Measurements from ENCODE around the gene KLHL40.

Gene KLHL40, protein sequence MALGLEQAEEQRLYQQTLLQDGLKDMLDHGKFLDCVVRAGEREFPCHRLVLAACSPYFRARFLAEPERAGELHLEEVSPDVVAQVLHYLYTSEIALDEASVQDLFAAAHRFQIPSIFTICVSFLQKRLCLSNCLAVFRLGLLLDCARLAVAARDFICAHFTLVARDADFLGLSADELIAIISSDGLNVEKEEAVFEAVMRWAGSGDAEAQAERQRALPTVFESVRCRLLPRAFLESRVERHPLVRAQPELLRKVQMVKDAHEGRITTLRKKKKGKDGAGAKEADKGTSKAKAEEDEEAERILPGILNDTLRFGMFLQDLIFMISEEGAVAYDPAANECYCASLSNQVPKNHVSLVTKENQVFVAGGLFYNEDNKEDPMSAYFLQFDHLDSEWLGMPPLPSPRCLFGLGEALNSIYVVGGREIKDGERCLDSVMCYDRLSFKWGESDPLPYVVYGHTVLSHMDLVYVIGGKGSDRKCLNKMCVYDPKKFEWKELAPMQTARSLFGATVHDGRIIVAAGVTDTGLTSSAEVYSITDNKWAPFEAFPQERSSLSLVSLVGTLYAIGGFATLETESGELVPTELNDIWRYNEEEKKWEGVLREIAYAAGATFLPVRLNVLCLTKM

DNA sequence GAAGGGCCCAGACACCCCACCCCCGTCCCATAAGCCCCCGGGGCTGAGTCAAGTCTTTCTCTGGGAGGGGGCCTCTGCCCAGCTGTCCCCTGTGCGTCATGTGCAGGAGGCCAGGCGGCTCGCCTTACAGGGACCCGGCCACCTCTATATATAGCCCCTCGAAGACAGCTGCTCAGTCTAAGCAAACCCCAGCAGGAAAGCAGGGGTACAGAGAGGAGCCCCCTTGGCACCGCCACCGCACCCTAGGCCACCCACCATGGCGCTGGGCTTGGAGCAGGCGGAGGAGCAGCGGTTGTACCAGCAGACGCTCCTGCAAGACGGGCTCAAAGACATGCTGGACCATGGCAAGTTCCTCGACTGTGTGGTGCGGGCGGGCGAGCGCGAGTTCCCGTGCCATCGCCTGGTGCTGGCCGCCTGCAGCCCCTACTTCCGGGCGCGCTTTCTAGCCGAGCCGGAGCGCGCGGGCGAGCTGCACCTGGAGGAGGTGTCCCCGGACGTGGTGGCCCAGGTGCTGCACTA, at the start of gene KLHL40:
KLHL40 (plus strand) TSS at position 175 of the 519 bp plus-strand sequence; CDS start at position 257, 82 bp downstream.
- DNase-seq = no peak

DNA sequence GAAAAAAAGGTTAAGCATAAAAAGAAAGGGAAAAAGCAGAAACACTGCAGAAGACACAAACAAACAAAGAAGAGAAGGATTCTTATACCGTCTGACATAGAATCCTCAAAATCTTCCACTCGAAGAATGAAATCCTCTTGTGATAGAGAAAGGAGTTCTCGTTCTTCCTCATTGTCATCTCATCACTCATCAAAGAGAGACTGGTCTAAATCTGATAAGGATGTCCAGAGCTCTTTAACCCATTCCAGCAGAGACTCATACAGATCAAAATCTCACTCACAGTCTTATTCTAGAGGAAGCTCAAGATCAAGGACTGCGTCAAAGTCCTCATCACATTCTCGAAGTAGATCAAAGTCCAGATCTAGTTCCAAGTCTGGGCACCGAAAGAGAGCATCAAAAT, 48.3 kb upstream of the KLHL40 start:
- no peak for DNase-seq

DNA sequence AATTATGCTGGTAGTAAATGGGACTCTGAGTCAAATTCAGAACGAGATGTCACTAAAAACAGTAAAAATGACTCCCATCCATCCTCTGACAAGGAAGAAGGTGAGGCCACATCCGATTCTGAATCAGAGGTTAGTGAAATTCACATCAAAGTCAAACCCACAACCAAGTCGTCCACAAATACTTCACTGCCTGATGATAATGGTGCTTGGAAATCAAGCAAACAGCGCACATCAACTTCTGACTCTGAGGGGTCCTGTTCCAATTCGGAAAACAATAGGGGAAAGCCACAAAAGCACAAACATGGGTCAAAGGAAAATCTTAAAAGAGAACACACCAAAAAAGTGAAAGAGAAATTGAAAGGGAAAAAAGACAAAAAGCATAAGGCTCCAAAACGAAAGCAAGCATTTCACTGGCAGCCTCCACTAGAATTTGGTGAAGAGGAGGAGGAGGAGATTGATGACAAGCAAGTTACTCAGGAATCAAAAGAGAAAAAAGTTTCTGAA, 46.9 kb upstream of the KLHL40 start:
- DNase-seq = no peak

- no peak for DNase-seq
Observed at GRCh38 chr3:42639192-42639591, 46.1 kb upstream of the KLHL40 start.

DNA sequence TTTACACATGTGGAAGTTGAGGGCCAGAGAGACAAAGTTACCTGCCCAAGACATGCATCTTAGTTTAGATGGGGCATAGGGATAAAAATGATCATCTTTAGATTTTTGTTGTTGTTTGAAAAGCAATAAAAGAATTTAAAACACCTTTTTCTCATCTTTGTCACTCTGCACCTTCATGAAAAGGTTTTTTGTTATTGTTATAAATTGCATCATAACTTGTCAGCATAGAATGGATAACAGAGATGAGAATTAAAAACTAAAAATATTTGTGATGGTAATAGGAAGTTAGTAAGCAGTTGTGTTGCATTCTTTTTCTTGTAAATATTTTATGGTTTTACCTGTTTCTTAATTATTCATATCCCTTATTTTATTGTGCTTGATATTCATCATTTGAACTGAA, 45.2 kb upstream of the KLHL40 start:
- no peak for DNase-seq

DNA sequence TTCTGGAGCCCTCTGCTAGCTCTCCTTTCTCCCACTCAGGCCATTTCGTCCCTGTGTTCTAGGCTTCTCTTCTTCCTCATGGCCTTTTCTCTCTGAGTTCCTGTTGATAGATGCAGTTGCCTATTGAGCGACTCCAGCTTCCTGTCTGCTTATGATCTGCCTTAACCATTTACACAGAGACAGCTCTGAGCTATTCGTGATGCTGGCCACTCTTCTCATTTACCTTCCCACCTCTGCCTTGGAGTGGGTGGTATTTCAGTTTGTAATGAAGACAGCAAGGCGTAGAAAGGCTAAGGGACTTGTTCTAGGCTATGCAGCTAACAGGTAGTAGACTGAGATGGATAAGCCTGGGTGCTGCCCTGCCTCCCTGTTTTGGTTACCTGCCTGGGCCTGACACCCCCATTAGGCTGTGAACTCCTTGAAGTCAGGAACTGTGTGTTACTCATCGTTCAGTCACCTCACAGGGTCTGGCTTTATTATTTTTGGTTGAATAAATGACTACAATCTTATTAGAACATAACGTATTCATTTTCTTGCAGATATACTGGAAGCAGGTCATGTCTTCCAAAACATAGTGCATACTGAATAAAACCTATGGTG, 44.5 kb upstream of the KLHL40 start:
- no peak for DNase-seq

GRCh38 chr3:42647821-42648459, 37.4 kb upstream of the KLHL40 start:
- DNase-seq = no peak

GRCh38 chr3:42649006-42649405, 36.3 kb upstream of the KLHL40 start:
- DNase-seq = no peak

- DNase-seq = no peak
Observed at GRCh38 chr3:42649783-42650182, 35.6 kb upstream of the KLHL40 start.

GRCh38 chr3:42651248-42652091, 33.9 kb upstream of the KLHL40 start:
- no peak for DNase-seq

- no peak for DNase-seq
Observed at GRCh38 chr3:42652251-42652610, 33.1 kb upstream of the KLHL40 start.

- DNase-seq = no peak
Observed at GRCh38 chr3:42652611-42653302, 32.6 kb upstream of the KLHL40 start.

- DNase-seq = no peak
Observed at GRCh38 chr3:42653303-42653559, 32.1 kb upstream of the KLHL40 start.

- DNase-seq = no peak
Observed at GRCh38 chr3:42653560-42654330, 31.6 kb upstream of the KLHL40 start, which contains the start of gene ZBTB47. Gene ZBTB47, plus strand, starts transcription at chr3:42653697. Its CDS starts 4,659 bp downstream, at chr3:42658356.

DNA sequence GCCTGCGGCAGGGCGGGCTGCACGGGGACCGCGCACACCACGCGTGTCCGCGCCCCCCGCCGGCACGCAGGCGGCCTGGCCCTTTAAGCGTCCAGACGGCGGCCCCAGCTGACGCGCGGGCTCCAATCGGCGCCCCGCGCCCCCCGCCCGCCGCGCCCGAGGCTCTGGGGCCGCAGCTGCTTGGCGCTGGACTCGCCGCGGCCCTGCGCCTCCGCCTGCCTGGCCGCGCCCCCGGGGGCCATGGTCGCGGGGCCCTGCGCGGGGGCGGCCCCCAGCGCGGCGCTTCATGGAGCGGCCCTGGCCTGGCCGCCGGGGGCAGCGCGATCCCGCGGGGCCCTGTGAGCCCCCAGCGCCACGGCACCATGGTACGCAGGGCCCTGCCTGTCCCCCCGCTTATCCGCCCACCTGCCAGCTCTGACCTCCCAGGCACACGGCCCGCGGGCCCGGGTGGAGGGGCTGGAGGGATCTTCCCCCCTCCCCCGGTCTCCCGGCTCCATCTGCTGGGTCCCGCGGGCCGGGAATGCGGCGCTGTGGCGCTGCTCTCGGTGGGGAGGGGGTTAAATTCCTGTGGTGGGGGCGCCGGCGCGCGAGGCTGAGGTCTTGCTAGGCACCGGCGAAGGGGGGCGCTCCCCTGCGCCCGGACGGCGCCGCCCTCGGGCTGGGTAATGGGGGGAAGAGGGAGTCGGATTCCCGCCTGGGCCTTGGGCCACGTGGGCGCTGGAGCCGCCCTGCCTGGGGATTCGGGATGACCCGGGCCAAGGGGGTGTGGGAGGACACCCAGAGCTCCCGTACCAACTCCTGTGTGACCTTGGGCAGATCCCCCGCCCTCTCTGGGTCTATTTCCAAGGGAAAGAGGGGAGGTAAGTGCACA, 30.8 kb upstream of the KLHL40 start:
- DNase-seq = no peak

GRCh38 chr3:42655331-42655888, 29.9 kb upstream of the KLHL40 start:
- DNase-seq = no peak

DNA sequence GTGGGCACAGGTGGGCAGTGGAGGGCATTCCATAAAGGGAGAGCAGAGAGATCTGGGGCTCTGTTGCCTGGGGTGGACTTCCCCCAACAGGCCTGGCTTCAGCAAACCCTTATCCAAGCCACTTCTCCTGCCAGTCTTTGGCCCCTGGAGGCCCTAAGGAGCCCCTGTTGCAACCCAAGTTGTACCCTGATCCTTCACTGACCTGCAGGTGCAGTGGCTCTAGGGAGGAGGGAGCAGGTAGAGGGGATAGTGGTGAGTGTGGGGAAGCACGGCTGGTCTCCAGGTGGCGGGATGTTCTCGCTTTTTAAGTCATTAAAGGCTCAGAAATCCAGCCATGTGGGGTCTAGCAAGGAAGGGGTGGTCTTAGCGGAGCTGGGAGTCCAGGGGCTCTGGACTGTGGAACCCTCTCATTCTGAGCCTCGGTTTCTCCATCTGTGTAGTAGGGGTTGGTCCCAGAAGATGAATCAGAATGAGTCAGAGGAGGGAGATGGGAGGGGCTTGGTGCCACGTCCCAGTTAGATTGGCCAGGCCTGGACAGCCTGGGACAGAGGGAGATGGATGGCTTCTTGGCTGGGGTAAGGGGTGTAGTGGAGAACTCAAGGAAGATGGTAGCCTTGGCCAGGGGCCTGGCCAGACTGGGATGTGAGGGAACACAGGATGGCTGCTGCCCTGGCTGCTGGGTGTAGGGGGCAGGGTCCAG, 29.2 kb upstream of the KLHL40 start:
- DNase-seq = no peak

DNA sequence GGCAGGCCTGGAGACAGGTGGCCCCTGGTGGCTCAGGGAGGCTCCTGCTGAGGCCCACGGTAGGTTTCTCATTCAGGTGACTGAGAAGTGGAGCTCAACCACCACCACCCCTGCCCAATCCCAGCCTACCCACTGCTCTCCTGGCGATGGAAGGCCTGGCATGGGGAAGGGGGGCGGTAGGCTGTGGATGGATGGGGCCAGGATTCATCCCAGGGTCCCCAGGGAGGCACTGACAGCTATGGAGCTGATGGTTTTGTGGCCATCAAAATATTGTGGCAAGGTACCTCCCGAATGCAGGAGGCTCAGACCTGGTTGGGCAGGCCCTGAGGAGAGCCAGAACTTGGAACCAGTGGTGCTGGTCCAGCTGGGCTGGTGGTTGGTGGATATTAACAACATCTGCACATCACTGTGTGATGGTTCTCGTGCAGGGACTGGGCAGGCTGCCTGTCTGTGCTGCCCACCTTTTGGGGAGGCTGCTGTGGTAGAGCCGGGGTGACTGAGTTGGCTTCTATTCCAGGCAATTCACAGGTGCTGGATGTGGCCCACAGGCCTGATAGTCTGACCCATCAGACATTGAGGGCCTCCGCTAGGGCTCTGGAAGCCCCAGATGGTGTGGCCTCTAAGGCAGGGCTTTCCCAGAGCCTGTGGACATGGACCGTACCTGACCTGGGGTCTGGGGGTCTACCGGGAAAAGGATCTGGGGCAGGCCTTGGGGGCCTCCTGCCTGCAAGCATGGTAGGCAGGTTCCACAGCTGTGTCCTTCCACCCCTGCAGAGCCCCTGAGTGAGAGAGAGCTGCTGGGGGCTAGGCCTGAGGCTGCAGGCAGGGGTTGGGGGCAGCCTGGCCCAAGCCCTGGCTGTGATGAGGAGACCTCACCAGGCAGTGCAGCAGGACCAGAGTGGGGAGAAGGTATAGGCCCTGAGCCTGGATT, 28.4 kb upstream of the KLHL40 start:
- DNase-seq = no peak
